ENCODE data around the gene SNAPC3.
A peak's percentile ranks its signal among the peaks of the same experiment; 100 is the strongest.

The SNAPC3 gene

GRCh38 chr9:15498246-15498995 is 75.7 kb downstream of the SNAPC3 start:
- no peak for FAIRE-seq

- no peak for FAIRE-seq
These were observed 76.5 kb downstream of the SNAPC3 start for GRCh38 chr9:15499139-15499538.

GRCh38 chr9:15501179-15501578 is 78.5 kb downstream of the SNAPC3 start:
- peak; percentile 97 for FAIRE-seq

GRCh38 chr9:15501803-15502202 is 79.1 kb downstream of the SNAPC3 start:
- FAIRE-seq: no peak

GRCh38 chr9:15505921-15506320 is 83.2 kb downstream of the SNAPC3 start:
- FAIRE-seq: no peak

- no peak for FAIRE-seq
These were observed 87.5 kb downstream of the SNAPC3 start for GRCh38 chr9:15509931-15510788.

GRCh38 chr9:15510789-15511575 is 88.3 kb downstream of the SNAPC3 start, which contains the start of gene PSIP1:
Gene PSIP1 (minus strand): TSS chr9:15510970. CDS start chr9:15510188, 782 bp downstream.
- FAIRE-seq: no peak
